Left renal pelvis (tissue), 4 donors: ENCODE data around the gene MAP3K3. TPM values are rescaled to one million over a fixed set of nuclear protein-coding genes. Genes with fewer than 3 reads are reported as not detected.

Experiments used
- DNase-seq, 4 donors: peaks; one replicate each; pipeline ENCODE4 v3.0.0-alpha.2; 2013; ENCODE audit warnings: low read depth in 4 of 4, low spot score in 3 of 4
- polyA plus RNA-seq, 4 donors: library from polyadenylated mRNA; unstranded; fragments of 120-200 nt; gene quantifications; one replicate each; pipeline ENCODE4 v1.2.1, GENCODE V29; 2013; ENCODE audit not compliant: insufficient read length in 4 of 4

Gene MAP3K3
- 10 to 100 TPM; 27.5 to 40.8 (median 30.4) TPM for polyA plus RNA-seq

- DNase-seq = peak; percentile 97 to 99 (median 98)
Measured at GRCh38 chr17:63621684-63622573, at the start of gene MAP3K3. Gene MAP3K3, plus strand, starts transcription at chr17:63622417. Its CDS starts 343 bp downstream, at chr17:63622760.

- no peak for DNase-seq
Measured at GRCh38 chr17:63573634-63574033, 48.6 kb upstream of the MAP3K3 start.

- DNase-seq = no peak
Measured at GRCh38 chr17:63578027-63578768, 44.0 kb upstream of the MAP3K3 start.

DNA sequence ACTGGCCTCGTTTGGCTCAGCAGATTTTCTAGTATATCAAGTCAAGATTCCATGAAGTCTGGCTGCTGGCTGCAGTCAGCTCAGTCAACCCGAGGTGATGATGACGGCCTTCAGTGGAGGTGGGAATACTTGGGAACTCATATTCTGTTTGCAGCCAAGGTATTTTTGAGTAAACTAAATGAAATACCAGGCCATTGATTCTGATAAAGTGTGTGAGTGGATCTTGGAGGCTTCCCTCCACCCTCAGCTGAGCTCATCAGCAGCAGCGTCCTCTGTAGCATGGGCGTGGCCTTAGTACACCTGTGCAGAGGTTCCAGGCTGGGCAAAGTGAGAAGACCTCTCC lies 43.5 kb upstream of the MAP3K3 start:
- DNase-seq = no peak

GRCh38 chr17:63579633-63580032 lies 42.6 kb upstream of the MAP3K3 start:
- no peak for DNase-seq

- DNase-seq = no peak
Measured at GRCh38 chr17:63587770-63588169, 34.4 kb upstream of the MAP3K3 start.

DNA sequence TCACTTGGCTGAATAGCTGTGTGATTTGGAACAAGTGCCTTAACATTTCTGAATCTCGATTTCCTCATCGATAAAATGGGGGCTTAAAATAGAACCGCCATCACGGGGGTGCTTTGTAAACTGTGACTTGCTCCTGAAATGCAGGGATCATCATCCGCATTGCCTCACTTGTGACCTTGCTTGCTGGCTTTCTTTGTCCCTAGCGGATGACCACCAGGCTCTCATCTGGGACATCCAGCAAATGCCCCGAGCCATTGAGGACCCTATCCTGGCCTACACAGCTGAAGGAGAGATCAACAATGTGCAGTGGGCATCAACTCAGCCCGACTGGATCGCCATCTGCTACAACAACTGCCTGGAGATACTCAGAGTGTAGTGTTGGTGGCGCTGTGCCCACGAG lies 33.4 kb upstream of the MAP3K3 start:
- DNase-seq = no peak

DNA sequence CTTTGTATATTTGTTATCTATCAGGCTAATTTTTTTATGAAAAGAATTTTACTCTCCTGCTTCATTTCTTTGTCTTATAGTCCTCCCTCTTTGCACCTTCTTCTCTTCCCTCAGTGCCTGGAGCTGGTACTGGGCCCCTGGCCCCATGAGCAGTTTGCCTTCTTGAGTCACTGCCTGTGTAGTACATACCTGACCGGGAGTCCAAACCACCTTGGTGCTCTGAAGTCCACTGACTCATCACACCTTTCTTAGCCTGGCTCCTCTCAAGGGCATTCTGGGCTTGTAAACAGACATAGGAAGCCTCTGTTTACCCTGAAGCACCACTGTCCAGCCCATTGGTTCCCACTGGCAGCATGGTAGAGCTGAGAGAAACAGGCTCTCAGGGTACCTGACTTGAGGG lies 32.6 kb upstream of the MAP3K3 start:
- no peak for DNase-seq

- no peak for DNase-seq
Measured at GRCh38 chr17:63592797-63593196, 29.4 kb upstream of the MAP3K3 start.

- DNase-seq = no peak
Measured at GRCh38 chr17:63595132-63595531, 27.1 kb upstream of the MAP3K3 start.

- no peak for DNase-seq
Measured at GRCh38 chr17:63596856-63597586, 25.2 kb upstream of the MAP3K3 start.

DNA sequence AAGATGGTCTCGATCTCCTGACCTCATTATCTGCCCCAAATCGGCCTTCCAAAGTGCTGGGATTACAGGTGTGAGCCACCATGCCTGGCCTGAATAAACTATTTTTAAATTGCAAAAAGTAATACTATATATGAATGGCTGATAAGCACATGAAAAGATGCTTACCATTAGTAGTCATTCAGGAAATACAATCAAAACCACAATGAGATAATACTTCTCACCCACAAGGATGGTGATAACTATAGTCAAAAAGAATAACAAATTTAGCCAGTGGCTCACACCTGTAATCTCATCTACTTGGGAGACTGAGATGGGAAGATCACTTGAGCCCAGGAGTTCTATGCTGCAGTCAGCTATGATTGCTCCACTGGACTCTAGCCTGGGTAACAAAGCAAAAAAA lies 23.9 kb upstream of the MAP3K3 start:
- DNase-seq = no peak

DNA sequence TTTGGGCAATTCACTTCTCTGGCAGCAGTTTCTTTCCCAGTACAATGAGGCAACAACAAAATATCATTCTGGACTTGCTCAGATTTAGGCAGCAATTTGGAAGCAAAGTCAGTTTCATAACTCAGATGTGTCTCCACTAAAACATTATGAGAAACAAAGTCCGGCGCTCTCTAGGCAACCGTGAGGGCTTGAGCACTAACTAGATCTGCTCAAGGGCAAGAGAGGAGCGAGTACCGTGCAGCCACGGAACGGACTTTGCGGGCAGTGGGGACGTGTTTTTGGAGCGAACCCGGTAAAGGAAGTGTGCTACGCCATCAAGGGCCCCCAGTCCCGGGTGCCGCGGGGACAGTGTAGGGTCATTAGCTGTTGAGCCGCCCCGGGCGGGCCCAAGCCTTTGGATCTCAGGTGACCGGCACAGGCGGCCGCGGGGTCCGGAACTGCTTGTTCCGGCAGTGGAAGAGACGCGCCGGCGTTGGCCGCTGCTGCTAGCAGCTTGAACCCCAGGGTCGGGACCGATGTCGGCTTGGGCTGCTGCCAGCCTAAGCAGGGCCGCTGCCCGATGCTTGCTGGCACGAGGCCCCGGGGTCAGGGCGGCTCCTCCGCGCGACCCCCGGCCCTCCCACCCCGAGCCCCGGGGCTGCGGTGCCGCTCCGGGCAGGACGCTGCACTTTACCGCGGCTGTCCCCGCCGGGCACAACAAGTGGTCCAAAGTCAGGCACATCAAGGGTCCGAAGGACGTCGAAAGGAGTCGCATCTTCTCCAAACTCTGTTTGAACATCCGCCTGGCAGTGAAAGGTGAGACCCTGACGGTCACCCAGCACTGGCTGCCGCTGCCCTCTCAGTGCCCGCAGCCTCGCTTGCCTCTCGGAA lies 21.4 kb upstream of the MAP3K3 start, which contains the start of gene TACO1:
Gene TACO1 (plus strand): TSS at position 327 of the 870 bp plus-strand sequence. CDS start 189 bp downstream, at position 516.
- peak; percentile 62 to 67 (median 64) for DNase-seq

- no peak for DNase-seq
Measured at GRCh38 chr17:63601439-63602371, 20.5 kb upstream of the MAP3K3 start.

DNA sequence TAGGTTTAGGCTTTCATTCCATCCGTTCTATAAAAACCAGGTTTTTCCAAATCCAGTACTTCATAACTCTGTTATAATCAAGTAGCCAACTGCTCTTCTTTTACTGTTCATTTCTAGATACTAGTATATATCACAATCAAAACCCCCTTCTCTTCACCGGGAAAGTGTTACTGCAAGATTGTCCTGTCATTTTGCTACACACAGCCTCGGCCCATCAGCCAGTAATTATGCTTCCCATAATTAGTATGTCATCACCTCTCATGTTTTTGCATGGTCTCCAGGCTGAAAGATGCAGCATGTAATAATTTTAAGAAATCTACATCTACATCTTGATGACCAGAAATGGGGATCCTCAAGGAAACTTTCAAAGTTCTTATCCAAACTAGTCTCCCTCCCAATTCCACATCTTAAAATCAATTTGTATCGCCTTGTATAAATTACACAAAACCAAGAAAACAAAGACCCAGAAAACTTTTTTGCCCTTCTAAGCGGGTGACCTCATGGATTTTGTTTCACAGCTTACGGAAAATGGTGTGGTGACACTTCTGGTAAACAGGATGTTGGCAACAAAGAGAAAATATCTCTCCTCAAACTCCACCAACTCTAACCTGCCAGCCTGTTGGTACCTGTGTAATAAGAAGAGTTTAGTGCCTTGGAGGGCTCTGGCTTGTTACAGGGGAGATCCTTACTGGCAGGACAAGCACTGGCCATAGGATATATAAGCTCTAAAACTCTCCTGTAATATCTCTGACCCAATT lies 12.2 kb upstream of the MAP3K3 start:
- DNase-seq = no peak

GRCh38 chr17:63610854-63611253 lies 11.4 kb upstream of the MAP3K3 start:
- DNase-seq = no peak

DNA sequence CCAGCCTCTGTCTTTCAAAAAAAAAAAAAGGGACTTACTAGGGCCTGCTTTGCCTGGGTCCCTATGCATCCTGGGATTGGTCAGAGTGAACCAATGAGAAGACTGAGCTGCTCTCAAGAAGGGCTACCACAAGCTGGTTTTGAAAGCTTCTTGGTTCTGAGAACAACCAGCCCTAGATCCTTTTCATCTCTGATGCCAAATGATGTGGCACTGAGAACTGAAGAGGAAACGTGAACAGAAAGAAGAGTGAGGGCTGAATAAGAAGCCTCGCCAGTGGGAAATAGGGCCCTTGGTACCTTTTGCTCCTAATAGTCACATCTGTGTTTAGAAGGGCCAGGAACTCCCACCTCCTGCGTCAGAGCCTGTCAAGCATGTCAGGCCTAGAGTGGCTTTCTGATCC lies 10.9 kb upstream of the MAP3K3 start:
- no peak for DNase-seq

GRCh38 chr17:63613663-63614062 lies 8.6 kb upstream of the MAP3K3 start:
- no peak for DNase-seq
